ENCODE data around the gene TSPOAP1.
"Not testable (repeated sequence)": the region's sequence is repeated elsewhere in the genome, so short reads cannot be mapped to it uniquely, and the experiment has no call there.

The TSPOAP1 gene

DNA sequence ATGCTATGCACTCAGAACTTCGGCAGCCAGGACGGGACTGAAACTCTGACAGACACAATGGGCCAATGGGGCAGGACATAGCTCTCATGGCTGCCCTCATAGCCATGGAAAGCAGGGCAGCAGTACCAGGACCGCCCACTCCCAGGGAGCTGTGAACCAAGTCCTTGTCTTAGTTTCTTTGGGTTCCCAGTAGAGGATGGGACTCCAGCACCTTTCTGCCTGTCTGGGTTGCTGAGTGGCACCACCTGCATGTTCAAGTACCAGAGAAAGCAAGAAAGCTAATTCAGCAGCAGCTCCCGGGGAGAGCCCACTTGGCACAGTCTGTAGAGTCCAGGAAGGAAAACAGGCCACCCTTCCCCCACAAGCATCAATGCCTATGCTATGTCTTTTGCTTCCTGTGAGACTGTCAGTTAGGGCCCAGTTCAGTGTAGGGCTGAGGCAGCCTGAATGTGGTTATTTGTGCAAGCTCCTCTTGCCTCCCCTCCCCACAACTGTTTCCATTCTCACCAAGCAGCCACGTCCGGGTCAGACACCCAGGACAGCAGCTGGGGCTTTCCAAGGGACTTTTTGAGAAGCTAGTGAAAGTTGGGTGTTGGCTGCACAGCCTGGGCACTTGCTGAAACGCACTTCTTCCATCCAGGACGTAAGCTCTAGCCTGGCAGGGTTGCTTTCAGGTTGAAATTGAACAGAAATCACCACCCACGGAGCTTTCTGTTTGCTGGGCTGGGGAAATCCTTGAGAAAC, 15.6 kb upstream of the TSPOAP1 start:
- no peak overlapping the region for H3K4me3 ChIP-seq (ENCODE audit: low read depth, low read length)
- no peak for DNase-seq (ENCODE audit: low read depth)

DNA sequence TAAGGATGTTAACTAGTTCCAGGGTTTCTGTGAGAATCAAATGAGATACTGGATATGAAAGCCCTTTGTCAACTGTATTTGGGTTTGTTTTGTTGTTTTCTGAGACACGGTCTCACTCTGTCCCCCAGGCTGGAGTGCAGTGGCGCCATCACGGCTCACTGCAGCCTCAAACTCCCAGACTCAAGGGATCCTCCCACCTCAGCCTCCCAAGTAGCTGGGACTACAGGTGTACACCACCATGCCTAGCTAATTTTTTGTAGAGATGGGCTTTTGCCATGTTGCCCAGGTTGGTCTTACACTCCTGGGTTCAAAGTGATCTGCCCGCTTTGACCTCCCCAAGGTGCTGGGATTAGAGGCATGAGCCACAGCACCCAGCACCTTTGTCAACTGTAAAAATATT, 14.5 kb upstream of the TSPOAP1 start:
- no peak overlapping the region for H3K4me3 ChIP-seq (ENCODE audit: low read depth, low read length)
- no peak for DNase-seq (ENCODE audit: low read depth)

DNA sequence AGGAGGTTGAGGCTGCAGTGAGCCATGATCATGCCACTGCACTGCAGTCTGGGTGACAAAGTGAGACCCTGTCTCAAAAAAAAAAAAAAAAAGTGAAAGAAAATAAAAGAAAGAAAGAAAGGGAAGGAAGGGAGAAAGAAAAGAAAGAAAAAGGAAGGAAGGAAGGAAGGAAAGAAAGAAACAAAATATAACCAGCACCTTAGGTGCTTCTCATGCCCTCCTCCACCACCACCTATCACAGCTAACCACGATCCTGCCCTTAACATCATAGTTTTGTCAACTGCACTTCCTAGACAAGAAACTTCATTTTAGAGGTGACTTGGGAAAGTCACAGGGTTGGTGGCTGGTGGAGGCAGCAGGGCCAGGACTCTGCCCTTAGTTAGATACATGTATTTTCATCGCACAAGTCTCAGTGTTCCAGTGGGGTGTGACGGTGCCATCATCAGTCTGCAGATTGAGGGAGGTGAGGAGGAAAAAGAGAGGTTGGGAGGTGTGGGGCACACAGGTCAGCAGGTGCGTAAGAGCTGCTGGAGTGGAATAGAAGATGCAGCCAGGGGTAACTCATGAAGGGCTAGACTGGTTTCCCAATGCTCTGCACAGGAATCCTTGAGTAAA, 13.4 kb upstream of the TSPOAP1 start:
- no peak overlapping the region for H3K4me3 ChIP-seq (ENCODE audit: low read depth, low read length)
- DNase-seq (ENCODE audit: low read depth): no peak

DNA sequence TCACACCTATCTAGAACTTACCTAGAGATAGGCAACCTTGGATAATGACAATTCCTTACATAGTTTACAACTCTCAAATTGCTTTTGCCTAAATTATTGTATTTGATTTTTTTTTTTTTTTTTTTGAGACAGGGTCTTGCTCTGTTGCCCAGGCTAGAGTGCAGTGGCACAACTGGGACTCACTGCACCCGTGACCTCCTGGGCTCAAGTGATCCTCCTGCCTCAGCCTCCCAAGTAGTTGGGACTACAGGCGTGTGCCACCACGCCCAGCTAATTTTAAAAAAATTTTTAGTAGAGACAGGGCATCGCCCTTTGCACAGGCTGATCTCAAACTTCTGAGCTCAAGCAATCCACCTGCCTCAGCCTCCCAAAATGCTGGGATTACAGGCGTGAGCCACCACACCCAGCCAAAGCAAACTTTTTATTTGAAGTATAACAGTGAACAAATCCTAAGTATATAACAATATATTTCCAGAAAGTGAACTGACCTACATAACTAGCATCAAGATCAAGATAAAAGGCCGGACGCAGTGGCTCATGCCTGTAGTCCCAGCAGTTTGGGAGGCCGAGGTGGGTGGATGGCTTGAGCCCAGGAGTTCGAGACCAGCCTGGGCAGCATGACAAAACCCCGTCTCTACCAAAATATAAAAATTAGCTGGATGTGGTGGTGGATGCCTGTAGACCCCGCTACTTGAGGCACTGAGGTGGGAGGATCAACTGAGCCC, 12.7 kb upstream of the TSPOAP1 start:
- not testable (repeated sequence) for H3K4me3 ChIP-seq (ENCODE audit: low read depth, low read length)

DNA sequence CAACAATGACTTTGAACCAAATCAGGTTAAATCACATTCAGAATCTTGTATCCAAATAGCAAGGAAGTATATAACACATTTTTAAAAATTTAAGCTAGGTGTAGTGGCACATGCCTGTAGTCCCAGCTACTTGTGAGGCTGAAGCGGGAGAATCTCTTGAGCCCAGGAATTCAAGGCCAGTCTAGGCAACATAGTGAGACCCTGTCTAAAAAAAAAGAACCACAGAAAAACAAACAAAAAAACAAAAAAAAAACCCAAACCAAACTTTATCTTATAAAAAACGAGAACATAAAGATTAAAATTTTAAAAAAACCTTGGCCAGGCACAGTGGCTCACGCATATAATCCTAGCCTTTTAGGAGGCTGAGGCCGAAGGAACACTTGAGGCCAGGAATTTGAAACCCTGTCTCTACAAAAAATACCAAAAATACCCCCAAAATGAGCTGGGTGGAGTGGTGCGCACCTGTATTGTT, 11.8 kb upstream of the TSPOAP1 start:
- no peak for DNase-seq (ENCODE audit: low read depth)

More for the DNA sequence above, 12.7 kb upstream of the TSPOAP1 start:
- not testable (repeated sequence) for DNase-seq (ENCODE audit: low read depth)

DNA sequence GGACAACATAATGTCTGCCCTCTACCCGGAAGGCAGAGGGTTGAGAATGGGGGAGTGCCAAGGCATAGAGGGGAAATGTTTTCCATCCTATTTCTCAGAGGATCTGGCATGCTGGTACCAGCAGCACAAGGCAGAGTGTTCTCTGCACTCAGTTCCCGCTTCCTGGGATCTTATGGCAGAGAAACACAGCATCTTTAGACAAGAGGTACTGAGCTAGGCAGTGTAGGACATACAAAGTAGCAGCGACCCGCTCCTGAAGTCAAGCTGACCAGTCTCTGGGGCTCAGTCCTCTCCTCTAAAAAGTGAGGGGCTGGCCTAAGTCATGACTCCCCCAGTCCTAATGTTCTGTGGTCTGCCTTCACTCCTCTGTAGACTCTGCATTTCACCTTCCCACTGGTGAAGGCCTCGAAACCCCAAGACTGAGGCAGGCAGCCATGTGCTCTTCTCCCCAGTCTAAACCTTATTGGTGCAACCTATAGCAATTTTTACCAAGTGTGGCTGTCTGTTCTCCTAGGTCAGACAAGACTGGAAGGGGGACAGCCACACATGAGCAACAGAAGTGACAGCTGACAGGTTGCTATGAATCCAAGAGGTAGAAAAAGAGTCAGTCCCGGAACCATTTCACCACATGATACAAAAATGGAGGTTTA, 11.3 kb upstream of the TSPOAP1 start:
- DNase-seq (ENCODE audit: low read depth): no peak

More for the DNA sequence above, 11.8 kb upstream of the TSPOAP1 start:
- no peak overlapping the region for H3K4me3 ChIP-seq (ENCODE audit: low read depth, low read length)

DNA sequence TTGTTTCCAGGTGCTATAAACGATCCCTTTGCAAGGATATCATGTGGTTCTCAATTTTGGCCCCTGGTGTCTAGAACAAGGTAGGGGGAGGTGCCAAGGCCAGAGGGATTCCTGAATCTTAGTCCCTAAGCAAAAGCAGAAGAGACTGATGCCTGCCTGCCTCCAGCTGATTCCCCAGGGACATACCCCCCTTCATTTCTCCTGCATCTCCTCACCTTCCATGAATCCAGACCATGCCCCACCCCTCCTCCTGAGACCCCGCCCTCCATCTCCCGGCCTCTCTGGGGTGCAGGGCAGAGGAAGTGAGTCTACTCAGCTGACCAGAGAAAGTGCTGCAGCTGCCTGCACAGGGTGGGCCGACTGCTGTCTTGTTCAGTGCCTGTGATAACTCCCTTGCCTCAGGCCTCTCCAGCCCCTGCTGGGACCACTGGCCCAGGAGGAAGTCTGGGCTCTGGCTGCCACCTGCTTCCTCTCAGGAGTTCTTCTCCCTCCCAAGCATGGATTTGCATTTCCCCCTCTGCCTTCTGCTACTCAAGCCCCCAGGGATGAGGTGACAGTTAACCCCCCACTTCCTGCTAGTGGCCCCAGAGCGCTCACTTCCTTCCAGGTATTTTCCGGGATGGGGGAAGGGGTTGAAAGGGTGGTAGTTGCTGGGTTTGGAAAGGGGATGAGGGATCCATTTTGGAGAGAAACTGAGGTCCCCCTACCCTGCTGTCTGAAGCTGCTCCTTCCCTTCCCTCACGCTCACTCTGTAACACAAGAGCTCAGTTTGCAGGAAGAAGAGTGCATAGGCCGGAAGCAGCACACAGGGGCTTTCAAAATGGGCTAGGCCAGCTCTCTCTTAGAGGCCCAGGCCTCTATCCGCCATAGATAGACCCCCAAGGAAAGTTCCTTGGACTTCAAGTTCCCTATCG, 10.5 kb upstream of the TSPOAP1 start:
- H3K4me3 ChIP-seq (ENCODE audit: low read depth, low read length): peak overlapping the region; percentile 14
- peak; percentile 62 for DNase-seq (ENCODE audit: low read depth)

More for the DNA sequence above, 11.3 kb upstream of the TSPOAP1 start:
- no peak overlapping the region for H3K4me3 ChIP-seq (ENCODE audit: low read depth, low read length)

DNA sequence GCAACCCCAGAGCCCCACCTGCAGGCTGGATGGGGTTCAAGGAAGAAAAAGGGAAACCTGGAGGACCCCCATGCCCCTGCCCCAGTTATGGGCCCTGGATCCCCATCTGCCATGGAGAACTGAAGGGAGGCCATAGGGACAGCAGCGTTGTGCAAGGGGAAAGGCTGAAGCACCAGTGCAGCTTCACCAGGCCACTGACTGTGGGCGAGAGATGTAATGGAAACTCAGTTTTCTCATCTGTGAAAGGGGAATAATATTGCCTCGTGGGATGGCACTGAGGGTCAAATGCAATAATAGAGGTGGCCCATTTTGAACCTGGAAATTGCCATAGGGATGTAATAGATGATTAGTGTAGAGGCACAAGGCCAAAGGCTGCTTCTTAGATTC, 9.9 kb upstream of the TSPOAP1 start:
- no peak overlapping the region for H3K4me3 ChIP-seq (ENCODE audit: low read depth, low read length)
- no peak for DNase-seq (ENCODE audit: low read depth)

DNA sequence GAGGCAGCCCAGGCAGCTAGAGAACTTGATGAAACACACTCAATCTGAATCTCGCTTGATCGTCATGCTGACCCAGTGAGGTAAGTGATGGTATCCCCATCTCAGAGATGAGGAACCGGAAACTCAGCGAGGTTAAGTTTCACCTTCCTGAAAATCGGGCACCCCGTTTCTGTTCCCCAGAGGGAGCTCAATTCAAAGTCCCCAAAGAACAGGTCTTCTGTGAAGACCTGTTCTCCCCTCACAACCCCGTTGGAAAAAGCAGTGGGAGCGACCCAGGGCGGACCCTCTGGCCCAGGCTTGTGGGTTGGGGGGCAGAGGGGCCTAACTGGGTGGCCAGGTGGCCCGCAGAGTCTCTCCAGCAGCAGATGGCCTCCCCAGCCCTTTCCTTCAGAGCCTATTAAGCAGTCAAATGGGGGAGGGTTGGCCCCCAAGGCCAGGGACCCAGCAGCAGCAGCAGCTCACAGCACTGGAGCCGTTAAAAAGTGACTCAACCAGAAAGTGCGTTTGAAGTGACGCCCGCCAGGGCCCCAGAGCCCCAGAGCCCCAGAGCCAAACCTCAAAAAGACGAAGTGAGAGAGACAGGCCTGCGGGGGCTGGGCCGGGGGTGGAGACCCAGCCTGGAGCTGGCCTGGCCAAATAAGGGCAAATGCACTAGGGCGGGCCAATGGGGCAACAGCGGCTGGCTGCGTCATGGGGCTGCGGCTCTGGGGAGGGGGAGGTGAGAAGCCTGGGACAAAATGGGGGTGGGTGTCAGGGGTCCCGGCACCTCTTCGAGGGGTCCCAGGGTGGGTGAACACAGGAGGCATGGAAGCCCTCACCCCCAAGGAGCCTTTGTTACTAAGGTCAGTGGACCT, 9.2 kb upstream of the TSPOAP1 start:
- DNase-seq (ENCODE audit: low read depth): peak; percentile 85
- no peak overlapping the region for H3K4me3 ChIP-seq (ENCODE audit: low read depth, low read length)

DNA sequence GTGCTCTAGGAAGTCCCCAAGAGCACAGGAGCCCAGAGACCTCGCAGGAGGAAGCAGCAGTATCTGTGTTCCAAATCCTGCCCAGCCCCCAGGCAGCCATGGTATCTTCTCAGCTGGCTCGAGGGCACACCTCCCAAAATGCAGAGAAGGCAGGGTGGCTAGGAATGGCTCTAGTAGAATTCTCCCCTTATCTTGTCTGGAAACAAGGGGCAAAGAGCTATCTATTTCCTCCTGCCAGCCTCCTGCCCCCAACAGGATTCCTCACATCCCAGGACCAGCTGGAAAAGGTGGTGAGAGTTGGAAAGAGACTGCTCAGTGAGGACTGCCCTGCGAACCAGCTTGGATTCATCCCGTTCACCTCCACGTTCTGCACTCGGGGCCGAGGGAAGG, 8.6 kb upstream of the TSPOAP1 start:
- H3K4me3 ChIP-seq (ENCODE audit: low read depth, low read length): no peak overlapping the region
- DNase-seq (ENCODE audit: low read depth): no peak

DNA sequence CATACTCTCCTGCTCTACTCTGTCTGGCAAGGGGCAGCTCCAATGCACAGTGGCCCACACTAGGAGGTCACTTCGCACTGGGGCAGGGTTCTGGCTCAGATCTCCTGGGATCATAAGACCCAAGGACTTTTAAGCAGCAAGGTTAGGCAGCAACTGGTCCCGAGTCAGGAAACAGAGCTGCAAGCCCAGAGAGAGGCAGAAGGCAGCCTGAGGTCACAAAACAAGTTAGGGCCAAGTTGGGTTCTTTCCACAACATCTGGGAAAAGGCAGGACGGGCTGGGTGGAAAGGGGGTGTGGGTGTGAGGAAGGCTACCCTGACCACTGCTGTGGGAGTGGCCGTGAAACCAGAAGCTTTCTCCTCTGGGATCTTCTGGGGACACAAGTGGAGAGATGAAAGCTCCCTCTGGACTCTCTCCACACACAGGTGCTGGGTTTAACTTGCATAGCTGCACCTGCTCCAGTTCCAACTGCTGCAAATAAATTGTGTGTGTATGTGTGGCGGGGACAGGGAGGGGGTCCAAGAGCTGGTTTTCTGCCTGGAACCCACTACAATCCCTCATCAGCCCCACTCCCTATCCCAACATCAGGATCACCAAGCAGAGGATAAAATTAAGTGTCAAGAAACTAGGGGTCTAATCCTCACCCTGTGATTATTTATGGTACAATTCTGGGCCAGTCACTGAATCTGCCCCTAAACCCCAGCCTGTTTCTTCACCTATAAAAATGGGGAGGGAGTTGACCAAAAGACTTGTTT, 8.0 kb upstream of the TSPOAP1 start:
- H3K4me3 ChIP-seq (ENCODE audit: low read depth, low read length): no peak overlapping the region
- no peak for DNase-seq (ENCODE audit: low read depth)

DNA sequence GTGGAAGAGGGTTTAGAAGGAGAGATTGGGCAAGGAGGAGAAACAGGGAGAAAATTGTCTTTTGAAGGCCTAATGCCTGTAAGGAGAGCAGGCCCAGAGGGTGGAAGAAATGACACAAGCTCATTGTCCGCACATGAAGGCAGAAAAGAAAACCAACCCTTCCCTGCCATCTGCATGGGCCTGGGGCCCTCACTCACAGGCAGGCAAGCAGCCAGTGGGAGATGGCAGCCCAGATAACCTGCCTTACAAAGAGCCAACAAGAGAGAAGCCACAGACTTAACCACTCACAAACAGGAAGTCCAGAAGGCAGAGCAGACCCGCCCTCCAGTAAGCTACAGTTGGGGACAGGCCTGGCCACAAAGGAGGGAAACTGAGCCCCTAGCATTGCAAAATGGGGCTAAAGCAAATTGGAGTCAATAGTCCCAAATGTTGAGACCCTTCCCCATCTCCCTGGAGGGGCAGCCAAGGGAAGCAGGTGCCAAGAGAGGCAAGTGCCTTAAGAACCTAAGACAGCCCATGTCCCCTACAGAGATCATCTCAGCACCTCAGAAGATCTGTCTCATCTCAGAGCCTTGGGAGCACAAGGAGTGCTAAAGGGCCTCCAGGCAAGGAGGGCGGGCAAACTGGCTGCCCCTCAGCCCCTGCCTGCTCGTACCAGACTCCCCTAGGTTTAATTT, 7.3 kb upstream of the TSPOAP1 start:
- H3K4me3 ChIP-seq (ENCODE audit: low read depth, low read length): no peak overlapping the region
- DNase-seq (ENCODE audit: low read depth): no peak

DNA sequence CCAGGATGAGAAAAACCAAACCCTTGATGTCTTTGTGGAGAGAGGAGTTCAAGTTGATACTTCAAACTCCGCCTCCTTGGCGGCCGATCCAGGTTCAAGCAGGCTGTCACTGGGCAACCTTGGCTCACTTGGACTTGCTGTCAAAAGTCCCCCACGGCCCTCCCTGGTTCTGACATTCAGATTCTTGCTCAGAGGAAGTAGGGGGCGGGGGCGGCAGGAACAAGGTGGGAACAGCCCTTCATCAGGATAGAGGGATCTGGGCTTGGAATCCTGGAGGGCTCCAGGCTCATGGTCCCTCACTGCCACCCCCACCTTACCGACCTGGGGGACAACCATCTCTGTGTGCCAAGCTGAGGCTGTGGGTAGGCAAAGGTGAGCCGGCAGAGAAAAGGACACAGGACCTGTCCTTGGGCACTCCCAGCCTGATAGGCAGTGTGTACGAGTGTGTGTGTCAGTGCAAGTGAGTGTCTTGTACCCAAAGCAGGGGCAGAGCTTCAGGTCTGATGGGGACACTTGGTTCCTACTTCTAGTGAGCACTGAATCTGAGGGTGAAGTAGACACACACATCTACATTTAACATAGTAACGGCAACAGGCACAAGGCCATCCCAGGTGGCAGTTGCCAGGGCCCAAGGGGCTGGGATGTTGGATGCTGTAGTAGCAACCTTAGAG, 6.6 kb upstream of the TSPOAP1 start:
- DNase-seq (ENCODE audit: low read depth): no peak
- H3K4me3 ChIP-seq (ENCODE audit: low read depth, low read length): no peak overlapping the region

DNA sequence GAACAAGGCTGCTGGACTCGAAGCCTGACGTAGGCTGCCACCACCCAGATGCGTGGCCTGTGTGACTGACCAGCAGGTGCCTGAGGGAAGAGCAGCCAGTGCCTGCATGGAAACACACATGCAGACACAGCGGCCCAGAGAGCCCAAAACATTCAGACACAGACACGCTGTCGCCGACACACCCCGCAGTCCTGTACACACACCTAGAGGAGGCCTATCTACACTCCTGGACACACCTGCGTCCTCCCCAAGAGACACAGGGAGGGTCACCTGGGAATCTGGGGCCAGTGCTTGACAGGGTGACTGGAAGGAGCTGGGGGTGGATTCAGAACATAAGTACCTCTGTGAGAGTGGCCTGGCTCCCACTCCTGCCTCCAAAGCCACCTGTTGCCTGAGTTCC, 6.1 kb upstream of the TSPOAP1 start:
- no peak overlapping the region for H3K4me3 ChIP-seq (ENCODE audit: low read depth, low read length)
- DNase-seq (ENCODE audit: low read depth): no peak

DNA sequence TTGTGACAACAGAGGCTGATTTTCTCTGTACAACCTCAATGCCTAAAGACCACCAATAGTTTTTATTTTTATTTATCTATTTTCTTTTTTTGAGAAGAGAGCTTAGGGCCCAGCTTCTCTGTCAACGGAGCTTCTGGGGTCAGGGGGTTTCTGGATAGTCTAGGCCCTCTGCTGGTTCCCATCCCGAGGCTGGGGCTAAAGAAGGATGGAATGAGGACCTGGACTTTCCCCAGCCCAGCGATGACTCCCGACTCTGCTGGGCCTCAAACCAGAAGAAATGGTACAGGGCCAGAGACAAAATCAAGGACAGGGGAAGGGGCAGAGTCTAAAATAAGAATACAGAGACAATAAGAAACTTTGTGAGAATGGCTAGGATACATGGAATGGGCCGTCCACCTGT, 5.7 kb upstream of the TSPOAP1 start:
- no peak for DNase-seq (ENCODE audit: low read depth)
- H3K4me3 ChIP-seq (ENCODE audit: low read depth, low read length): no peak overlapping the region

DNA sequence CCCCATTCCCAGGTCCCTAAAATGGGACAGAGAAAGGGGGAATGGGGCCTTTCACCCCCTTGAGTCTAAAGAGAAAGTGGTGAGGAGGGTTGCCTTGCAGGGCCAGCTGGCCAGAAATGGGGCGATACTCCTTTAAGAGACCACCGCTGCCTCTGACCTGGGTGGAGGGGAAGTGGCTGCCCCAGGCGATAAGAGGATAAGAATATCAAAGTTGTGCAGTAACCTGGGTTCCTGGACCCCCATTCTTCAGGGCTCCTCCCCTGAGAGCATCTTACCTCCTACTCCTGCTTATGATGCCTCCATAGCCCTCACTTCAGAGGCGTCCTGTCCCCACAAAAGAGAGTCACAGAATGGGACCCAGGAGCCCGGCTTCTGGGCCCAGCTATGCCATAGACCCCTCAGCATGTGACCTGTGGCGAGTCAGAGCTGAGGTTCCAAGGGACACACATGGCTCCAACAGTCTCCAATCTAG, 5.2 kb upstream of the TSPOAP1 start:
- no peak overlapping the region for H3K4me3 ChIP-seq (ENCODE audit: low read depth, low read length)
- DNase-seq (ENCODE audit: low read depth): no peak

Measured in skeletal muscle cell (primary cell).